DMS53 treated with DMSO at 0.1 percent for 48 hours (cell line): ENCODE measurements around the gene DCTN1.
A peak's percentile ranks its signal among the peaks of the same experiment; 100 is the strongest.
"Not testable (repeated sequence)": the region's sequence is repeated elsewhere in the genome, so short reads cannot be mapped to it uniquely, and the experiment has no call there.

Experiments
- DNase-seq: peaks from one replicate; lab custom pipeline; 2025; ENCODE audit not compliant: unreplicated experiment; lab: John Stamatoyannopoulos, UW

Gene DCTN1

GRCh38 chr2:74379851-74380789, at the start of gene DCTN1:
TSS of gene DCTN1 (minus strand) at chr2:74380311. CDS start at chr2:74380037, 274 bp downstream.
- DNase-seq: no peak

- DNase-seq: no peak
Observed at GRCh38 chr2:74428675-74429074, 48.6 kb upstream of the DCTN1 start.

DNA sequence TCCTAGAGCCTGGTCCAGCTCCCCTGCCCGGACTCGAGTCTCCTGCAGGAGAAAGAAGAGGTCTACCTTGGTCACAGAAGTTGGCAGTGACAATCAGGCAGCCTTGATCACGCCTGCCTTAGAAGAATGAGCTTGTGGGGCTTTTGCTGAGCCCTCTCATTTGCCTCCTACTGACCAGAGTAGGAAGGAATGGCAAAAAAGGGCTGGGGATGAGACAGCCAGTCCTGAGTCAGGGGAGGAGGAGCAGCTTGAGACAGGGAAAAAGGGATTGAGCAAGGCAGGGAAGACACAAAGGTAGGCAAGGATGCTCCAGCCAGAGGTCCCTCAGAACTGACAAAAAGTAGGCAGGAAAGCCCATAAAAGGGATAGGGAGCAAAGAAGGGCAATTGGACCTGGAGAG, 47.4 kb upstream of the DCTN1 start:
- no peak for DNase-seq

DNA sequence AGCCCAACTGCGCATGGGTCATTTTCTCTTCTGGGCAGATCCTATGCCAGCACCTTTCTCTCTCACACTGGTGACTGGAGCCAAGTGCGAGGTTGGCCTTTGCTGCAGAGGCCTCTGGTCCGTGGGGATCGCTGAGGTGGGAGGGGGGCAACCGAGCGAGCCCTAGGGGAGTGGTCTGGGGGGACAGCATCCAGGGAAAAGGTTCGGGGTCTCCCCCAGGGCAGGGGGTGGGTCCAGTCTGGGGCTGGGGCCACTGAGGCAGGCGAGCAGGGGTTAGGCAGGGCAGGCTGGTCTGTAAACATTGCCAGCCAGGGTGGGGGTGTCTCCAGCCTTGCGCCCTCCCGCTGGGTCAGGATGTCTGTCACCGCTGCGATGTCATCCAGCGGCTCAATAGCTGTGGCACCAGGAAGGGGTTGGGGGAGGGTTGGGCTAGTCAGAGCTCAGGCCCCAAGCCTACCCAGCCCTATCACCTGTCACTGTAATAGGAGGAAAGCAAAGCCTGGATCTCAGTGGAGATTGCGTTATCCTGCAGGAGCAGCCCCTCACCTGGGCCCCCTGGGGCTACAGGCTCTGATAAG, 46.2 kb upstream of the DCTN1 start:
- DNase-seq: no peak

- no peak for DNase-seq
Observed at GRCh38 chr2:74425523-74425922, 45.4 kb upstream of the DCTN1 start.

- no peak for DNase-seq
Observed at GRCh38 chr2:74424995-74425406, 44.9 kb upstream of the DCTN1 start.

GRCh38 chr2:74424139-74424992, 44.3 kb upstream of the DCTN1 start:
- no peak for DNase-seq

GRCh38 chr2:74423231-74424095, 43.4 kb upstream of the DCTN1 start:
- DNase-seq: no peak

DNA sequence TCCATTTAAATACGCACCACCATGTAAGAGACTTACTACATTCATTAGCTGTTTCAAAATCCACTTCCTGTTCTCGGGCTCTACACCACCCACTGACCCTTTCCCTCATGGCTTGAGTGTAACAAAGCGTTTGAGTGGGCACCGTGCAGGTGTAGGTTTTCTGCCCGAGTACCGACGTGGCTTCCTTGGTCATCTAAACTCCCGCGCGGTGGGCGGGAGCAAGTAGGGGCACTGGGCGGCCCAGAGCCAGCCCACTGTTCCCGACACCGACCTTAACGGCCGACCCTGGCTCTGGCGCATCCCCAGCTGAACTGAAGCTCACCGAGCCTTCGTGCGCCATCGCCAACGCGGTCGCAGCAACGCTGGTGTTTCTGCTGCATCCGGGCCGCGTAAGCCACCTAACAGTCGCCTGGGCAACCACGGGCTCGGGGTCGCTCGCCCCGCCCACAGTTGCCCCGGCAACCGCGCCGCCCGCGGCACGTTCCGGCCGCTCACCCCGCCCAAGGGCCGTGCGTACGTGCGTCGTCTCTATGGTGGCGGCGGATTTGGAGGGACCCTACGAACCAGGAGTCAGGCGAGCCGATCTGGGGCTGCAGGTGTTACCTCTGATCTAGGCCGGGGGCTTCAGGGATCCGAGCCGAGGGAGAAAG, 41.2 kb upstream of the DCTN1 start, which contains the start of the genes C2orf81 and WDR54:
Gene C2orf81 (minus strand): TSS at position 399 of the 650 bp plus-strand sequence. CDS start 59 bp downstream, at position 340.
Gene WDR54 (plus strand): TSS at position 510 of the 650 bp plus-strand sequence. CDS start 424 bp downstream, outside the sequence.
- peak; percentile 91 for DNase-seq

DNA sequence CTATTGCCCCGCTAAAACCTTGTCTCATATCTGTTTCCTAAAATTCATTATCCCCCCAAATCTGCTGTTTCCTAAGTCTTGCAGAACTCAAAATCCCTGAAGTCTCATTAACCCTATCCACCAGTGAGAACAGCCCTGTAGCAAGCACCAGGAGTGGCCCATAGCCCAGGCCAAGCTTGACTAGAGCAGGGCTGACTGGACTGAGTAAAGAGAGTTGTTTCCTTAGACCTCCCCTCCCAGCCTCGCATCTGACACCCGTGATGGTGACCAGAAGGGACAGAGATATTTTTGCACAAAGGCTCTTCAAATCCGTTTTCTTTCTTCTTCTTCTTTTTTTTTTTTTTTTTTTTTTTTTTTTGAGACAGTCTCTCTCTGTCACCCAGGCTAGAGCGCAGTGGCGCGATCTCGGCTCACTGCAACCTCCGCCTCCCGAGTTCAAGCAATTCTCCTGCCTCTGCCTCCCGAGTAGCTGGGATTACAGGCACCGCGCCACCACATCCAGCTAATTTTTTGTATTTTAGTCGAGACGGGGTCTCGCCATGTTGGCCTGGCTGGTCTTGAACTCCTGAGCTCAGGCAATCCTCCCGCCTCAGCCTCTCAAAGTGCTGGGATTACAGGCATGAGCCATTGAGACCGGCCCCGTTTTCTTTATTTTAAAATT, 40.5 kb upstream of the DCTN1 start:
- not testable (repeated sequence) for DNase-seq

GRCh38 chr2:74420006-74420405, 39.9 kb upstream of the DCTN1 start:
- DNase-seq: no peak

- DNase-seq: no peak
Observed at GRCh38 chr2:74419345-74419744, 39.2 kb upstream of the DCTN1 start.

DNA sequence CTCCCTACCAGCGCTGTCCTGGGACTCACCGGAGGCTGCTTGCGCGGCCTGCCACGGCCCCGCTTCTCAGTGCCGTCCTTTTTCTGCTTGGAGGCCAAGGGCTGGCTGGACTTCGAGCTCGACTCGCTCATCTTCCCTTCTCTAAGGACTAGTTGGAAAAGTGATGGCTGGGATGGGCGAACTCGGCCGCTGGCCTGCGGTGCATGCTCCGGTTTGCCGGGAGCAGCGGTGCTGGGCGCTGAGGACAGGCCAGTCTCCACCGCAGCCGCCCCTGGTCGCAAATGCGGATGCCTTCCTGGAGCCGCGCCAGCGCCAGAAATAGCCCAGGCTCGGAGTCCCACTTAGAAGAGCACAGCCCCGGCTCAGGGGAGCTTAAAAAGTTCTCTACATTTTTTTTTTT, 38.2 kb upstream of the DCTN1 start:
- DNase-seq: no peak

- DNase-seq: no peak
Observed at GRCh38 chr2:74417763-74418162, 37.7 kb upstream of the DCTN1 start.

DNA sequence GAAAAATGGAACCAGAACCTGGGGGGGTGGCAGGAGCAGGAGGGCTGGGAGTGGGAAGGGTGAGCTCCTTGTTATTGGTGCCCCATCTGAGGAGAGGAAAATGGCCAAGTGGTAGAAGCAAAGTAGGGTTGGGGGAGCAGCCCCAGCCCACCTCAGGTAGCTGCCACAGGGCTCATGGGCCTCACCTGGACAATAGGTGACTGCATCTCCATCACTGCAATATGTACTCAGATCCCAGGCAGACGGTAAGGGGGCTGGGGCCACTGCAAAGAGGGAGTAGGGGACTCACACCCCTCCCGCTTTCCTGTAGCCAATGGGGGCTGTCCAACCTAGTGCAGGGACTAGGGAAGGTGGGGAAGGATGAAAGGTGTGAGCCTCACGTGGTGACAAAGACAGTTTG, 37.1 kb upstream of the DCTN1 start:
- DNase-seq: no peak

GRCh38 chr2:74416778-74417177, 36.7 kb upstream of the DCTN1 start:
- DNase-seq: no peak

DNA sequence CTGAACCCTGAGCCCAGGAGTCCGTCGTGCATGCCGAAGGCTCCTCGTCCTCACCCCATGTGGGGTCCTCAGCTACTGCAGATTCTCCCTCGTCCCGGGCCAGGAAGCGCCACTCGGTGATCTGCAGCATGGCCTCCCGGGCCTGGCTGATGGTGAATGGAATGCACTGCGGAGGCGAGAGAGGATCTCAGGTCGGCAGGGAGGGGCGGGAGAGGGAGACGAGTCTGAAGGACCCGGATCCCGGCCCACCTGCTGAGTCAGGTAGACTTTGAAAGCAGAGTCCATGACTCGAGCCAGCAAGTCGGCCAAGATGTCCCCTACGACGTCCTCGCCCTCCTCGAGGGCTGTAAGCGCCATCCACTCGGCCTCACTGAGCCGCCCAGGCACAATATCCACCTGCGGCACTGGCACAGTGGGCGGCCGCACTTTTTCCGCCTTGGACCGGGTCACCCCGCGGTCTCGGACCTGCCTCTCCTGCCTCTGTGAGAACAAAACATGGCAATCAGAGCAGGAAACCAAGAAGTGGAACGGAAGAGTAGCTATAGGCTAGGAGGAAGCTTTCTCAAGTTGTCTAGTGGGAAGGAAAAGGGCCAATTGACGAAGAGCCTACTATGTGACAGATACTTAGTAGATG, 35.8 kb upstream of the DCTN1 start:
- DNase-seq: peak; percentile 31

DNA sequence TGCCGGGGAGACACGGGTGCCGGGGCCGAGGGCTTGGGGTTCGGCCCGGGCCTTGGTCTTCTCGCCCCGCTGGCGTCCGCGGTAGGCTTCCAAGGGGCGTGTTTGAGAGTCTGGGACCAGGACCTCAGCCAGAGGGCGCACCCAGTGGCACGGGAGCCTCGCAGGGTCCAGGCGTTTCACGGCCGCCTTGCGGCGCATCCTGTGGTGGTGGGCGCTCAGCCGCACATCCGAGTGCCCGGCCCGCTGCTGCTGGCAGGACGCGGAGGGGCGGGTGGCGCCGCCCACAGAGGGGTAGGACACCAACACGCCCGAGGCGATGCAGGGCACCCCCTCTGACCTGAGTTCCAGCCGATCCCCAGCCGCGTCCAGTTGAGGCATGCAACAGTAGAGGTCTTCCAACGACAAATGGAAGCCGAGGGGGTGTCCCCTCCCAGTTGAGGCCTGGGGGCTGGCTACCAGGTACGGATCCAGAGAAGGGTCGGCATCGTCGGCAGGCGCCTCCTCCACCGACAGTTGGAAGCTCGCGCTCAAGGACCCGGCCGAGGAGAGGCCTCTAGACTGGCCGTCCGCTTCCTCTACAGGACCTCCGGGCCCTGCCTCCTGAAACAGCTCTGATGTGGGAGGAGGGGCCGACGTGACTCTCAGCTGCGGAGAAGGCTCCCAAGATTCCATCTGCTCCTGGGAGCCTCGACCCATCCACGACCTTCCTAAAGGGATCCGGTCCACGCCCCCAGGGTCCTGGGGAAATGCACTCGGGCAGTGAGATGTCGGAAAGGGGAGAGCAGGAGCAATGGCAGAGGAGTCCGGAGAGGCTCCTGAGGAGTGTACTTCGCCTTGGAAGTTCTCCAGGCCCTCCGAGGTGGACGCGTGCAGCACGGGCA, 35.0 kb upstream of the DCTN1 start:
- DNase-seq: peak; percentile 63
